ENCODE measurements around the gene DNMT3B. TPM values are rescaled to one million over a fixed set of nuclear protein-coding genes. Genes with fewer than 3 reads are reported as not detected.
"Not testable (repeated sequence)": the region's sequence is repeated elsewhere in the genome, so short reads cannot be mapped to it uniquely, and the experiment has no call there.

DNMT3B gene
- total RNA-seq = 1 to 10 TPM in 1 of 5 experiments, under 1 TPM in 4; 0.32 to 2.5 (median 0.66) TPM
- polyA plus RNA-seq = under 1 TPM; 0.33 to 0.72 TPM
- total RNA-seq = 4.2 reads per million, percentile 21 among the genes with 10 or more reads in this experiment

DNA sequence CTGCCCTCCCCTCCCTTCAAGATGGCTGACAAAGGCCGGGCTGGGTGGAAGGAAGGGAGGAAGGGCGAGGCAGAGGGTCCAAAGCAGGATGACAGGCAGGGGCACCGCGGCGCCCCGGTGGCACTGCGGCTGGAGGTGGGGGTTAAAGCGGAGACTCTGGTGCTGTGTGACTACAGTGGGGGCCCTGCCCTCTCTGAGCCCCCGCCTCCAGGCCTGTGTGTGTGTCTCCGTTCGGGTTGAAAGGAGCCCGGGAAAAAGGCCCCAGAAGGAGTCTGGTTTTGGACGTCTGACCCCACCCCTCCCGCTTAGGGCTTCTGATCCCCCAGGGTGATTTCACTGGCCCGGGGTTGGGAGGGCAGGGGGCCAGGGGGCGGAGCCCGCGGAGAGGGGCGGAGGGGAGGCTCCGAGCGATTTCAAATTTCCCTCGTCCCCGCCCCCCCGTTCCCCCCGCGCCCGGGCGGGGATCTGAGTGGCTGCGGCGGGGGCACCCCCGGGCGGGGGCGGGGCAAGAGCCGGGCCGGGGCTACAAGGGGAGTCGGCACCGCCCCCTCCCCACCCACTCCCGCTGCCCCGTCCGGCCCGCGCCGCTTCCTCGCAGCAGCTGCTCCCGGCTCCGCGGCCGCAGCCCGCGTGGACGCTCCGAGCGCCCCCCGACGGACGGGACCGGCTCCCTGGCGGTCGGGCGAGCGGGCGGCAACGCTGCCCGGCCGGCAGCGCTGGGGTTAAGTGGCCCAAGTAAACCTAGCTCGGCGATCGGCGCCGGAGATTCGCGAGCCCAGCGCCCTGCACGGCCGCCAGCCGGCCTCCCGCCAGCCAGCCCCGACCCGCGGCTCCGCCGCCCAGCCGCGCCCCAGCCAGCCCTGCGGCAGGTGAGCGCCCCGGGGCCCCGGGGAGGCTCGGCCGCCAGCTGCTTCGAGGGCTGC lies at the start of gene DNMT3B:
Gene DNMT3B, plus strand, starts transcription at position 555 of the 923 bp plus-strand sequence. CDS start 17,939 bp downstream, outside the sequence.
- Mint-ChIP-seq H3K27me3 (peaks cover 0 to 25% (median 0%) of the 10 kb centered on the region in 5 donors), H3K36me3 (no peaks in the 10 kb centered on the region), H3K4me1 (peaks cover 8 to 30% (median 23%) of the 10 kb centered on the region in 7 donors), H3K9me3 (no peaks in the 10 kb centered on the region), H3K27ac (peak within 1 kb of the TSS; percentile 4 to 94 (median 75)), H3K4me3 (peak within 1 kb of the TSS; percentile 85 to 94 (median 88))
- Histone ChIP-seq H3K36me3 (ENCODE audit: control insufficient read depth in 2 of 3, insufficient read depth in 3 of 3, low read length in 3 of 3) (no peaks in the 10 kb centered on the region), H3K27me3 (ENCODE audit: control insufficient read depth in 2 of 2, insufficient read depth in 2 of 2, low read length in 2 of 2) (no peaks in the 10 kb centered on the region), H3K4me3 (ENCODE audit: low read length) (peak within 1 kb of the TSS; percentile 59), H3K4me1 (ENCODE audit: control insufficient read depth in 2 of 2, insufficient read depth in 2 of 2, low read length in 2 of 2) (peaks cover 0 to 11% of the 10 kb centered on the region in 2 donors), H3K27ac (ENCODE audit: low read depth, low read length) (peak within 1 kb of the TSS; percentile 11), H3K9me3 (ENCODE audit: control insufficient read depth in 2 of 3, low read length in 3 of 3) (no peaks in the 10 kb centered on the region)
- peak; percentile 41 to 80 (median 62) for DNase-seq
- ChIA-PET CTCF (interaction anchor here (1.2 to 2.0 kb wide), 2 partner anchors 16 to 24 kb away, joined by 4 to 8 read pairs; no protein-coding TSS in a partner anchor), POLR2A (interaction anchor here (2.4 kb wide), 1 partner anchor 19 kb away, joined by 16 read pairs; the partner anchor contains the start of gene COMMD7)
- peak; percentile 89 for ATAC-seq
- intact Hi-C loops (cut with micrococcal nuclease) = loop anchor here (1.0 to 2.0 kb wide), 2 partner anchors 15 to 19 kb away; partner anchors contain the start of gene COMMD7 (in 2 of the 2)

DNA sequence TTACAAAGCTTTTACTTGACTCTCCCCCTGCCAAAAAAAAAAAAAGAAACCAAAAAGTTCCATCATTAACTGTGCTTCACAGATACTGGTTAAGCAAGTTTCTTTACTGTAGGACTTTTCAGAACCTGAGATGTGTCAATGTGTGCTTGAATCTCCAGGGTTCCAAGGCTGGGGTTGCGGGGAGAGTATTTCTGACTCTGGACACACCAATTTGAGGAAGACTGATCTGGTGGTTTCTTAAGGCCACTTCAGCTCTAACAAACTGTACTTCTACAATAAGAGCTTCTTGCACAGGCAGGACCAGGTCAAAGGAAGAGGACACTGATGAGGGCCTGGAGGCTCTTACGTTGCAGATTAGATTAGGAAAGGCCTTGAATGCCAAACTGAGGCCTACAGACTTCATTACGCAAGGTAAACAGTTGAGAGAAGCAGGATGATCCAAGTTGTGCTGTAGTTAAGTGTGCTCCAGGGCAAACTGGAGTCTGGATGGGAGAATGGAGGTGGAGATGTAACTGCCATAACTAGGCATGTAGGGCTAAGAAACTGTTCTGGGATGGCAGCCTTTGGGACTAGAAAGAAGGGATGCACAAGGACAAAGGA lies 43.3 kb upstream of the DNMT3B start:
- intact Hi-C loops (cut with micrococcal nuclease) = no loop called here
- H3K27ac ChIP-seq (ENCODE audit: low read depth, low read length) = no peak overlapping the region
- peaks cover 4 to 22% (median 12%) of the 10 kb centered on the region in 5 donors for H3K36me3 Mint-ChIP-seq
- H3K4me1 Mint-ChIP-seq = peaks cover 4 to 10% (median 6%) of the 10 kb centered on the region in 7 donors
- peaks cover 3 to 37% (median 5%) of the 10 kb centered on the region in 3 experiments for H3K36me3 ChIP-seq (ENCODE audit: control insufficient read depth in 2 of 3, insufficient read depth in 3 of 3, low read length in 3 of 3)
- H3K9me3 ChIP-seq (ENCODE audit: control insufficient read depth in 2 of 3, low read length in 3 of 3) = no peaks in the 10 kb centered on the region
- ChIA-PET CTCF (no interaction called here), POLR2A (interaction anchor here (0.6 kb wide), 1 partner anchor 252 kb away, joined by 3 read pairs; no protein-coding TSS in a partner anchor)
- H3K27me3 ChIP-seq (ENCODE audit: control insufficient read depth in 2 of 2, insufficient read depth in 2 of 2, low read length in 2 of 2) = no peaks in the 10 kb centered on the region
- no peaks in the 10 kb centered on the region for H3K4me1 ChIP-seq (ENCODE audit: control insufficient read depth in 2 of 2, insufficient read depth in 2 of 2, low read length in 2 of 2)
- DNase-seq (no peak), ATAC-seq (no peak)
- peak overlapping the region in 3 of 9 donors; percentile 27 to 53 (median 48) for H3K27ac Mint-ChIP-seq
- no peaks in the 10 kb centered on the region for H3K9me3 Mint-ChIP-seq
- H3K27me3 Mint-ChIP-seq = no peaks in the 10 kb centered on the region
- H3K4me3 ChIP-seq (ENCODE audit: low read length) = no peak overlapping the region
- H3K4me3 Mint-ChIP-seq = no peak overlapping the region

DNA sequence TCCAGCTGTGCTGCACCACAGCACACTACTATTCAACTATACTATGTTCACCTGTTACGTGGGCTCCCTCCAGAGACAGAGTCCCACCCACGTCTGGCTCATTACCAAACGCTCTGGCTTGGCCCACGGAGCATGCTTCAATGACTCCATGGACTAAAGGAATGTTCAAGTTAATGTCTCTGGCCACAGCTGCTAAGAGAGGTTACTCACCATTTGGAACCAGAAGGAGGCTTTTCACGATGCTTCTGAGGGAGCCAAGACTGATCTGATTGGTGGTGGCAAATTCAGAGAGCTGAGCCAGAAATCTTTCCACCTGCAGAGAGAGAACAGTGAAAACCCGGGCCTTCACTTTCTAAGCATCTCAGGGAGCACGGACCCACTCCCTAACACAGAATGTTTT lies 34.5 kb upstream of the DNMT3B start:
- Mint-ChIP-seq H3K27me3 (no peaks in the 10 kb centered on the region), H3K27ac (peak overlapping the region in 4 of 9 donors; percentile 30 to 66 (median 48)), H3K4me3 (no peak overlapping the region), H3K9me3 (no peaks in the 10 kb centered on the region), H3K4me1 (peaks cover 11 to 31% (median 28%) of the 10 kb centered on the region in 7 donors), H3K36me3 (peaks cover 0 to 23% (median 20%) of the 10 kb centered on the region in 5 donors)
- CTCF ChIA-PET = interaction anchor here (0.8 kb wide), 1 partner anchor 96 kb away, joined by 3 read pairs; no protein-coding TSS in a partner anchor
- H3K27ac ChIP-seq (ENCODE audit: low read depth, low read length) = no peak overlapping the region
- H3K4me1 ChIP-seq (ENCODE audit: control insufficient read depth in 2 of 2, insufficient read depth in 2 of 2, low read length in 2 of 2) = peaks cover 0 to 9% of the 10 kb centered on the region in 2 donors
- no peaks in the 10 kb centered on the region for H3K9me3 ChIP-seq (ENCODE audit: control insufficient read depth in 2 of 3, low read length in 3 of 3)
- H3K36me3 ChIP-seq (ENCODE audit: control insufficient read depth in 2 of 3, insufficient read depth in 3 of 3, low read length in 3 of 3) = peaks cover 0 to 41% (median 3%) of the 10 kb centered on the region in 3 experiments
- H3K27me3 ChIP-seq (ENCODE audit: control insufficient read depth in 2 of 2, insufficient read depth in 2 of 2, low read length in 2 of 2) = no peaks in the 10 kb centered on the region
- DNase-seq = no peak
- no peak overlapping the region for H3K4me3 ChIP-seq (ENCODE audit: low read length)
- POLR2A ChIA-PET = interaction anchor here (0.8 to 0.9 kb wide), 2 partner anchors 9 to 15 kb away, joined by 3 to 5 read pairs; partner anchors contain the start of gene COMMD7
- intact Hi-C loops (cut with micrococcal nuclease) = no loop called here
- no peak for ATAC-seq

DNA sequence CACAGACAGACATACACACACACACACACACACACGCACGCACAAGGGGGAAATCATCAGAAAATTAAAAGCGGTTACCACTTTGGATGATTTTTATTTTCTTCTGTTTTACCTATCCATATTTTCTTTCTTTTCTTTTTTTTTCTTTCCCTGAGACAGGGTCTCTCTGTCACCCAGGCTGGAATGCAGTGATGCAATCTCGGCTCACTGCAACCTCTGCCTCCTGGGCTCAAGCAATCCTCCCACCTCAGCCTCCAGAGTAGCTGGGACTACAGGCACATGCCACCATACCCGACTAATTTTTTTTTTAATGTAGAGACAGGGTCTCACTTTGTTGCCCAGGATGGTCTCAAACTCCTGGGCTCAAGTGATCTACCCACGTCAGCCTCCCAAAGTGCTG lies 33.8 kb upstream of the DNMT3B start:
- CTCF ChIA-PET, ATAC-seq: not testable (repeated sequence)

DNA sequence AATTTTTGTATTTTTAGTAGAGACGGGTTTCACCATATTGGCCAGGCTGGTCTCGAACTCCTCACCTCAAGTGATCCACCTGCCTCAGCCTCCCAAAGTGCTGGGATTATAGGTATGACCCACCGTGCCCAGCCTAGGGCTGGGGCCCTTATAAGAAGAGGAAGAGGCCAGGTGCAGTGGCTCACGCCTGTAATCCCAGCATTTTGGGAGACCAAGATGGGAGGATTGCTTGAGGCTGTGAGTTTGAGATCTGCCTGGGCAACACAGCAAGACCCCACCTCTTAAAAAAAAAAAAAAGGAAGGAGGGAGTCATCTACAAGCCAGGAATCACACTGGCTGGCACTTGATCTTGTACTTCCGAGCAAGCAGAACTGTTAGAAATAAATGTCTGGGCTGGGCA lies 32.9 kb upstream of the DNMT3B start:
- H3K4me3 ChIP-seq (ENCODE audit: low read length); H3K9me3 Mint-ChIP-seq; H3K27me3 ChIP-seq (ENCODE audit: control insufficient read depth in 2 of 2, insufficient read depth in 2 of 2, low read length in 2 of 2); CTCF ChIA-PET; H3K9me3 ChIP-seq (ENCODE audit: control insufficient read depth in 2 of 3, low read length in 3 of 3); H3K4me3 Mint-ChIP-seq; intact Hi-C loops (cut with micrococcal nuclease); H3K27me3 Mint-ChIP-seq; POLR2A ChIA-PET; H3K27ac ChIP-seq (ENCODE audit: low read depth, low read length); H3K4me1 ChIP-seq (ENCODE audit: control insufficient read depth in 2 of 2, insufficient read depth in 2 of 2, low read length in 2 of 2); ATAC-seq; DNase-seq: not testable (repeated sequence)
- Mint-ChIP-seq H3K4me1 (peaks cover 11 to 31% (median 28%) of the 10 kb centered on the region in 7 donors), H3K27ac (peak overlapping the region in 2 of 9 donors; percentile 39 to 62), H3K36me3 (peaks cover 0 to 23% (median 20%) of the 10 kb centered on the region in 5 donors)
- peaks cover 0 to 41% (median 3%) of the 10 kb centered on the region in 3 experiments for H3K36me3 ChIP-seq (ENCODE audit: control insufficient read depth in 2 of 3, insufficient read depth in 3 of 3, low read length in 3 of 3)

More for the DNA sequence above, 33.8 kb upstream of the DNMT3B start:
- POLR2A ChIA-PET; DNase-seq; H3K27me3 Mint-ChIP-seq; H3K27ac ChIP-seq (ENCODE audit: low read depth, low read length); H3K9me3 Mint-ChIP-seq; H3K4me3 ChIP-seq (ENCODE audit: low read length); H3K9me3 ChIP-seq (ENCODE audit: control insufficient read depth in 2 of 3, low read length in 3 of 3); intact Hi-C loops (cut with micrococcal nuclease); H3K27me3 ChIP-seq (ENCODE audit: control insufficient read depth in 2 of 2, insufficient read depth in 2 of 2, low read length in 2 of 2); H3K4me1 ChIP-seq (ENCODE audit: control insufficient read depth in 2 of 2, insufficient read depth in 2 of 2, low read length in 2 of 2): not testable (repeated sequence)
- Mint-ChIP-seq H3K4me1 (peaks cover 11 to 31% (median 28%) of the 10 kb centered on the region in 7 donors), H3K27ac (peak overlapping the region in 5 of 9 donors; percentile 29 to 64 (median 36)), H3K4me3 (peak overlapping the region in 1 of 10 donors; percentile 32), H3K36me3 (peaks cover 0 to 23% (median 20%) of the 10 kb centered on the region in 5 donors)
- peaks cover 0 to 41% (median 3%) of the 10 kb centered on the region in 3 experiments for H3K36me3 ChIP-seq (ENCODE audit: control insufficient read depth in 2 of 3, insufficient read depth in 3 of 3, low read length in 3 of 3)

DNA sequence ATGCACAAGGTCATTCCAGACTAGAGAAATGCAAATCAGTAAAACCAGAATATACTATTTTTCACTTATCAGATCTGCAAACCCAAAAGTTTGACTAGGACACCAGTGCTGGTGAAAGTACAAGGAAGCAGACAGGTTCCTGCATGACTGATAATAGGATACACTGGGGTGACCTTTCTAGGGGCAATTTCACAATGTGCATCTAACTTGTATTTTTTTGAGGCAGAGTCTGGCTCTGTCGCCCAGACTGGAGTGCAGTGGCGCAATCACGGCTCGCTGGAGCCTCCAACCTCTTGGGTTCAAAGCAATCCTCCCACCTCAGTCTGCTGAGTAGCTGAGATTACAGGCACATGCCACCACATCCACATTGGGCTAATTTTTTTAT lies 30.3 kb upstream of the DNMT3B start:
- no peaks in the 10 kb centered on the region for H3K9me3 ChIP-seq (ENCODE audit: control insufficient read depth in 2 of 3, low read length in 3 of 3)
- H3K27me3 ChIP-seq (ENCODE audit: control insufficient read depth in 2 of 2, insufficient read depth in 2 of 2, low read length in 2 of 2) = no peaks in the 10 kb centered on the region
- H3K27ac Mint-ChIP-seq = peak overlapping the region in 8 of 9 donors; percentile 5 to 84 (median 56)
- H3K9me3 Mint-ChIP-seq = no peaks in the 10 kb centered on the region
- ATAC-seq (no peak), DNase-seq (no peak)
- ChIA-PET POLR2A (no interaction called here), CTCF (interaction anchor here (0.9 to 1.0 kb wide), 2 partner anchors 57 to 210 kb away, joined by 3 read pairs; no protein-coding TSS in a partner anchor)
- peaks cover 18 to 46% (median 34%) of the 10 kb centered on the region in 7 donors for H3K4me1 Mint-ChIP-seq
- peak overlapping the region in 7 of 10 donors; percentile 15 to 81 (median 51) for H3K4me3 Mint-ChIP-seq
- H3K27me3 Mint-ChIP-seq = no peaks in the 10 kb centered on the region
- intact Hi-C loops (cut with micrococcal nuclease) = loop anchor here in 1 of 2 donors (10.0 kb wide), 1 partner anchor 527 kb away; the partner anchor contains the start of genes PLAGL2 and POFUT1
- no peak overlapping the region for H3K4me3 ChIP-seq (ENCODE audit: low read length)
- peaks cover 0 to 21% (median 10%) of the 10 kb centered on the region in 5 donors for H3K36me3 Mint-ChIP-seq
- H3K36me3 ChIP-seq (ENCODE audit: control insufficient read depth in 2 of 3, insufficient read depth in 3 of 3, low read length in 3 of 3) = peaks cover 0 to 29% (median 3%) of the 10 kb centered on the region in 3 experiments
- peaks cover 12 to 20% of the 10 kb centered on the region in 2 donors for H3K4me1 ChIP-seq (ENCODE audit: control insufficient read depth in 2 of 2, insufficient read depth in 2 of 2, low read length in 2 of 2)
- peak overlapping the region; percentile 29 for H3K27ac ChIP-seq (ENCODE audit: low read depth, low read length)

Data from naive thymus-derived CD4-positive, alpha-beta T cell (primary cell).